HG02610 (cell line): ENCODE measurements around the gene MYO5B.
"Not testable (repeated sequence)": the region's sequence is repeated elsewhere in the genome, so short reads cannot be mapped to it uniquely, and the experiment has no call there.

ENCODE experiments used
- ATAC-seq: cut with Tn5 transposase; IDR thresholded peaks from one replicate; pipeline ENCODE4 v1.9.1; 2021; ENCODE audit warnings: mild to moderate bottlenecking, moderate library complexity; ENCODE audit not compliant: unreplicated experiment

The MYO5B gene

DNA sequence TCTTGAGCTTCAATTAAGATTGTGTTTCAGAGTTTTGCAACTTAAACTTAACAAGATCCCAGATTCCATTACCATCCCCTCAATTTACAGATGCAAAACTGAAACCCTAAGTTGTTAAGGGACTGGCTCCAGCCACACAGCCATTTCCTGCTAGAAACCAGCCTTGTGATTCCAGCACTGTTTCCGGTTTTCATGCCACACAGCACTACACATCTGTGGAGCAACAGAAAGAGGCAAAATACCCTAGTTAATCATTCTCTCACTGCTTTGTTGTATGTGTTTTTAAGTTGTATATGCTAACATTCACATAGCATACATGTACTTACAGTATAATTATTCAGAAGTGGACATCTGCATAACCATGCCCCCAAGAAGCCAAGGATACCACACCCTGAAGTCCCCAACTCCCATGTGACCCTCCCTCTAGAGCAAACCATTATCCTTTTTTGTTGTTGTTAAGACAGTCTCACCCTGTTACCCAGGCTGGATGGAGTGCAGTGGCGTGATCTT, 87.4 kb downstream of the MYO5B start:
- ATAC-seq = no peak

DNA sequence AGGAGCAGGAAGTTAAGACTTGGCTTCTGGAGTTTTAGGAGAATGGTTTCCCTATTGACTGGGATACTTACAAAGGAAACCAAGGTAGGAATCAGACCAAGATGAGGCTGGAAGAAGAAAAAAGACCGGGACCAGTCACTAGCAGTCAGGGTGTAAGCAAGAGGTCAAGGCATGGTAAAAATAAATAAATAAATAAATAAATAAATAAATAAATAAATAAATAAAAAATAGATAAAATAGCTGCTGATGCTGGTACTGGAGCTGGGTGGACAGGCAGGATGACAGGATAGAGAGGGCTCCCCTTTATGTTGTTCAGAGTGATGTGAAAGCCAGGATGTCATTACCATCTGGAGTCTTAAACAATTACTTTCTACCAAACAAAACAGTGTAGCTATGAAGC, 89.9 kb downstream of the MYO5B start:
- ATAC-seq = no peak

DNA sequence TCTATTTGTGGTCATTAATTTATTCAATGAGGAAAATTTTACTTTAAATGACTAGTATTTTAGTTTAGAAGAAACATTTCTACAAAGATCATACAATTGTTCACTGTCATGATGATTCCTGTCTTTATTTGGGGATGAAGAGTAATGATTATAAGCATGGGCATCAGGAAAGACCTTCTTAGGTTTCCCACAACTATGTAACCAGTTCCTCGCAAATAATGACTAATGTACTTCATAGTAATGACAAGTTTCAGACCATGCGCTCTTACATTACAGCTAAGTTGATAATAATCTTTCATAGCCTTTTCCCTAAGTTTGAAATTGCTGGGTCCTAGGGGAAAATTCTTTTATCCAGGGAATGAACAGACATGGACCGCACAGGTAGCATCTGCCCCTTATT, 90.5 kb downstream of the MYO5B start:
- no peak for ATAC-seq

DNA sequence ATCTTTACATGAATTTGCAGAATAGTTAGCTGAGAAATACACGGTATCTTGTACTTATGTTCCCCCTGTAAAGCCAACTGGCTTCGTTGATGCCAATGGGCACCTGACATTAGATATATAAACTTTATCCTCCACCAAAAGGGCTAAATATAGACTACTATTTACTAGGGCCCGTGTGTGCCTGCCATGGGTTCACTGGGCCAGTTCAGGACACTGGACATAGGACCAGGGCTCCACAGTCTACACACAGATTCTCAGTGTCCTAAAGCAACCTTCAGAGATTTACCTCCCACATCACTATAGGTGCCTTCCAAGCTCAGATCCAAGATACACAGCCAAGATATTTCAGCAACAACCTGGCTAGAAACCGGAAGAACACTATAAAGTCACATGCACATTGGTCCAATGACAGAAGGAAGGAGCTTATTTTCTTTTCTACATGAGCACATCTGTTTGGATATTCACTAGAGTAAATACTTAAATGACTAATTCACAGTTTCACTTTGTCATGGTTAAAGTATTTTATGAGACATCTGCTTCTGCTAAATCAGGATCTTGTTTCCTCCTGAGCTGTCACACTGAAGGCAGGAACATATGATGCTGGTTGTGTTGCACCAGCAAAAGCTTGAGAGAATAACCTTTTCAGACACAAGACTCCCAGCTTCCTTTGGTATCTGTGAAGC, 95.1 kb downstream of the MYO5B start:
- peak; percentile 53 for ATAC-seq

DNA sequence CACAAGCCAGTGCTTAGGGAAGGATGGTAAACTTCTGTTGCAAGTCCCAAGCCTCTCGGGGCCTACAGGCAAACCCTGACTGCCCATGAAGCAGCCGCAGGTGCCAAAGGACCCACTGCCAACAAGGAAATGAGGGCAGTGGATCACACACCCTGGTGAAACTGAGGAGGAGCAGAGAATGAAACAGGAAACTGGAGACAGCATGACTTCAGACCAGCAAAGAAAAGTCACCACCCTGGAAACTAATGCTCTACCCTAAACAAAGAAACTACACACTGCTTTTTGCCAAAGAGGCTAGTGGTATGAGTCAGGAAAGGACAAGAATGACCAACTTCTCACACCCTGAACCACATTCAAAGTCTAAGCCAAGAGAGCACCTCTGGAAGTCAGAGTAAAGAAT, 97.2 kb downstream of the MYO5B start:
- peak; percentile 53 for ATAC-seq

DNA sequence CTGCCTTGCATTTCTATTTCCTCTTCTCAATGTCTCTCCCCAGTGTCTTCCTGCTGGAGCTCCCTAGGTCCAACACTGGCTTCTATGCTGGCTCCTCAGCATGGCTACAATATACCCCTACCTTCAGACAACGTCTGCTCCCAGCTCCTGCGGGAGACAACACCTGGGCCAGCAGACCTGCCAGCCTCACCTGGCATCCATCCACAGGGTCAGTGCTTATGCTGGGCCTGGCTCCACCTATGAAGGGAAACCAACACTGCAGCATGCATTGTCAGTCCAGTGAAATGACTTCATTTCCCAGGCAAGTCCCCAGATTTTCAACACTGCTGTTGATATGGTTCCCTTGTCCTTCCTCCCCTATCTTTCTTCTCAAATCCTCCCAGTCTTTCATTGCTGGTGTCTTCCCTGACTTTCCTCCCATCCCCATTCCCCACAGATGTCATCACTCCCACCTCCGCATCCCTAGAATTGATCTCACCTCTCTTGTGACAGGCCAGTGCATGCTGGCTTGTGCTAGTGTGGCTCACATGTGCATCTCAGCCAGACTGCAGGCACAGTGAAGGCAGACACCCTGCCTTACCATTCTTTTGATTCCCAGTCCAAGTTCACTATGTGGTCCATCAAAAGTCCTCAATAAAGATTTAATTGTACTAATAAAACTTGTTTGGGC, 98.0 kb downstream of the MYO5B start:
- ATAC-seq = no peak

DNA sequence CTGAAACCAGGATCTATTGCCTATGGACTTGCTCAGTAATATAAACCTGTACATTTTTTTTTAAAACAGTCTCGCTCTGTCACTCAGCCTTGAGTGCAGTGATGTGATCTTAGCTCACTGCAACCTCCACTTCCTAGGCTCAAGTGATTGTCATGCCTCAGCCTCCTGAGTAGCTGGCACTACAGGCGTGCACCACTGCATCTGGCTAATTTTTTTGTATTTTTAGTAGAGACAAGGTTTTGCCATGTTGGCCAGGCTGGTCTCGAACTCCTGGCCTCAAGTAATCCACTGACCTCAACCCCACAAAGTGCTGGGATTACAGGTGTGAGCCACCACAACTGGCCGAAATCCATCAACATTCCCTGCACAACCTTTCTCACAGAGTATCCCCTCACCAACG, 100.2 kb downstream of the MYO5B start:
- not testable (repeated sequence) for ATAC-seq

DNA sequence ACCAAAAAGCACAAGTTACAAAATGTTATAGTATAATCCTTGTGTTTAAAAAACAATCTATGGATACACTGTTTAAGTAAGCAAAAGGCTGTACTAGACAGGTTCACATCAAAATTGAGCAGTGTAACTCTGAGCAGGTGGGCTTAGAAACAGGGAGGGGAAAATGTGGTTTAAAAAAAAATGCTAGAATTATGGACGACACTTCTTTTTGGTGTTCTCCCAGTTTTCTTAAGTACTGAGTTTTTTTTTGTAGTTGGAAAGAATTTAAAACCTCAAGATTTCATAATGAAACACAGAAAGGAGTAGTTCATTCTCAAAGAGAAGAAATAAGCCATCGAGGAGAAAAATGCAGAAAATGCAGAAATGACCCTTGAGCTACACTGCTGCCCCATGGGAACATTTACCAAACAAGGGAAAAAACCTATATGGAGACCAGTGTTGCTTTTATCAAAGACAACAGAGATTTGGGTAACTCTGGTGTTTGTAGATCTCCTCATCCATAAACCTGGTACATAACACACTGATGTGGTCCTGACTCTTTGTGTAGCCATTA, 100.7 kb downstream of the MYO5B start:
- no peak for ATAC-seq

DNA sequence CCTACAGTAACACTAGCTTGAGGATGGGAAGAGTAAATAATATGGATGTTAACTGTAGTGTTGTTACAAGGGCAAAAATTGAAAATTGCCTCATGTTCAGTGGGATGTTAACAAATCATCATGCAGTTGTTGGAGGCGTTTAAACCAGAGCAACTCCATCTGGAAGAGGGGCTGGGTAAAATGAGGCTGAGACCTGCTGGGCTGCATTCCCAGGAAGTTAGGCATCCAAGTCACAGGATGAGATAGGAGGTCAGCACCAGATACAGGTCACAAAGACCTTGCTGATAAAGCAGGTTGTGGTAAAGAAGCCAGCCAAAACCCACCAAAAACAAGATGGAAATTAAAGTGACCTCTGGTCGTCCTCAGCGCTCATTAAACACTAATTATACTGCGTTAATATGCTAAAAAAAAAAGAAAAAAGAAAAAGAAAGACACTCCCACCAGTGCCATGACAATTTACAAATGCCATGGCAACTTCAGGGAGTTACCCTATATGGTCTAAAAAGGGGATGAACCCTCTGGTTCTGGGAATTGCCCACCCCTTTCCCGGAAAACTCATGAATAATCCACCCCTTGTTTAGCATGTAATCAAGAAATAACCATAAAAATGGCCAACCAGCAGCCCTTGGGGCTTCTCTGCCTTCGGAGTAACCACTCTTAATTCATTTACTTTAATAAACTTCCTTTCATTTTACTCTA, 101.4 kb downstream of the MYO5B start:
- ATAC-seq = no peak

DNA sequence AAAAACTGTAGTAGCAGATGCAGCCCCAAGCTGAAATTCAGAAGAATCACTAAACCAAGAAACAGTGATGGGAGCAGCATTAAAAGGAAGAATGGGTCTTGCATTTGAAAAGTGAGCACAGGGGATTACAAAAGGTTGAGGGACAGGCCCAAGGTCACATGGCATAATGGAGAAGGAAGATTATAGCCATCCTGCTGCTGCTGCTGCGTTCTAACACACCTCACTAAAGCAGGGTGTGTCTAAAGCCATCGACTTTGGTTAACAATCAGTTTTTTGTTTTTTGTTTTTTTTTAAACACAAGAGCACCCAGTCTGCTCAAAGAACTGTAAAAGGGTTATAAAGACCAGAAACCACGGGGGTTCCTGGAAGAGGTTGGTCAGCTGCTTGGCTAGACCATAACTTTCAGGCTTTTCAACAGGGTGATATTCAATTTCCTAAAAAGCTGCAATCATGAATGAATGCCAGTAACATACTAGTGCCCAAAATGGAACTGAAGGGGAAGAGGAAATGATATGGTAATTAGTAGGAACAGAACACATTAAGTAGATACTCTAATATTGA, 102.6 kb downstream of the MYO5B start:
- ATAC-seq = no peak

DNA sequence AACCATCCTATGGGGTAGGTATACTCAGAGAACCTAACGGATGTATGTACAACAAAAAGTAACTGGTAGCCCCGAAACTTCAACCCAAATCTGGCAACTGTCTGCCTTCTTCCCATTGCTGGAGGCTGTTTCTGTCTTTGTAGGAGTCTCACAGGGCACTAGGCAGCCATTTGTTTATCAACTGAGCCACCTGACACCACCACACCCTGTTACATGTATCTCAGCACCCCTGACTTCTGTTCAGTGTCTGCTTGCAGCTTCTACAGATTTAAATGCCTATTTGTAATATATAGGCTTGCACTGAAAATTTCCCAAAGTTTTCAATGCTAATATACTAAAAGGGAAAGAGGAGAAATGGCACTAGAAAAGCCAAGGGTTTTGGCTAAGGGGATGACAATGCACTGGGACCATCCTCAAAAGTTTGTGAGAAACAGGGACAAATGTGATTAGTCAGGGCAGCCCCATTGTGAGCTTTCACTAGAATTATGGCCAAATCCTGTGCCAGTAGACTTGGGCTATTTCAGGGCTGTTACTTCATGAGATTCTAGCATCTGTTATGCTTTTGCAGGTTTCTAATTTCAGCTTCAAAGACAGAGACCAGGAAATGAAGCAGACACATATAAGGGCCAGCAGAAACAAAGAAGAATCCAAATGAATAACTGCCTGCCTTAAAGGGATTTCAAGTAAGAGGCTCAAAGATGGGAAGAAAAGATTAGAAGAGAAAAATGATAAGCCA, 103.3 kb downstream of the MYO5B start:
- ATAC-seq = no peak

DNA sequence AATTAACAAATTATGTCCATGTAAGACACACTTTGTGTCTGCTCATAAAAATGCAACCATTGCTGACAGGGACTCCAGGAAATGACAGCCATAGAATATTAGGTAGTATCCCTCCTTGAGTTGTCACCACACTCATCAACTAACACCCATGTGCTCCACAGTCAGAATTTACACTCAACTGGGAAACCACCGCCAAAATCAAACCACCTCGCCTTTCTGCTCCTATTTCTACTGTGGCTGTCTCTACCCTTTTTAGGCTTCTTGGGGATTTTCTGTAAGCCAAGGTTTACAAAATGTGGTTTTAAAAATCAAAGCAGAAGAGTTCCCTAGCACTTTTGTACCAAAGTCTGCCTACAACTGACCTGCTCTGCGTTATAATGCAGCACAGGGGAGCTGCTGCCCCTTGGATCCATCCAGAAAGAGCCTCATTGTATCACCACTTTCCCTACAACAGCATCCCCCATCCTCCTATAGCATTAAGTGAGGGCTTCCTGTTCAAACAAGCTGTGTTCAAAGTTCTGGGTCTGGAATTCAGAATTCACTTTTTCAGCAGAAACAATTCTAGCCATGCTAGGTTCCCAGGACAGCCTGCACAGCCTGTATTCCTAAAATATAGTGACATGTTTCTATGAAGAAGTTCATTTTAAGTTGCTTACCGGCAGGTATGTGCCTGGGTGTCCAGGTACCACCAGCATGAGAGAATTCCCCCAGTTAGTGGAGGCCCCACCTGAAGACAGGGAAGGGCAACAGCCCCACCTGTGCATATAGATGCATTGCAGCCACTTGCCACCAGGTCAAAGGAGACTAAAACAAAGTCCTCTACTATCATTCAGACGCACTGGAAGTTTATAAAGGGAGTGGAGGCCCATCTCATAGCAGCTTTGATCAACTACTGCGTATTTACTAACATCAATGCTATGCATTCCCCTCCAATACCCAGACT, 104.3 kb downstream of the MYO5B start:
- ATAC-seq = peak; percentile 53

DNA sequence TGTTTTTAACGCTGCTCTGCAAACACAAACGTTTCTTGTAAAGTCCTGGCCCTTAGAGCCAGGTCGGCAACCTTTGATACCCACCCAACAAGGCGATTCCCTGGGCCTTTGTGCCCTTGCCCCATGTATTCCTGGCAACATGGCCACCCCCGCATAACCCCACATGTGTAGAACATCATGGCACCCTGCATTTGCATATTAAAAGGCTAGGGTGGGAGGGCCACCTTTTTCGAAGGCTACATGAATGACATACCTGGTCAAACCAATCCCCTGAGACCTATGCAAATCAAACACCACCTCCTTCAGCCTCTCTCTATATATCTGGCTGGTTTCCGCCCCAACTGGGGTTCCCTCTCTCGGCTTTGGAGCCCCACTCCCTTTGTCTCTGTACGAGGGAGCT, 105.2 kb downstream of the MYO5B start:
- ATAC-seq = no peak

DNA sequence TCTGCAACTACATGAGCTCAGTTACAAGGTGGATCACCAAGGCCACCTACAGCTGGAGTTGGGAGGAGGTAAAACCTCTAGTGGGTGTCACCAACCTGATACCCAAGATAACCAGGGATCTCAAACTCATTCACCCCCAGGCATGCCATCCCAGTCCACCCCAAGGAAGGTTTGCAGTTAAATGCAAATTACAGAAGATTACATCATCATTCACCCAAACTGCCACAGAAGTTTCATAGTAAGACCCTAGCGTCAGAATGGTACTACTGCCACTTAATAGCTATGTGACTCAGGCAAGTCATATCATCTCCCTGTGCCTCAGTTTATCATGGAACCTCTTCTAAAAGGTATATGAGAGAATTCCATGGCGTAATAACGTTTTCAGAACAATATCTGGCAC, 111.2 kb downstream of the MYO5B start:
- ATAC-seq = no peak

DNA sequence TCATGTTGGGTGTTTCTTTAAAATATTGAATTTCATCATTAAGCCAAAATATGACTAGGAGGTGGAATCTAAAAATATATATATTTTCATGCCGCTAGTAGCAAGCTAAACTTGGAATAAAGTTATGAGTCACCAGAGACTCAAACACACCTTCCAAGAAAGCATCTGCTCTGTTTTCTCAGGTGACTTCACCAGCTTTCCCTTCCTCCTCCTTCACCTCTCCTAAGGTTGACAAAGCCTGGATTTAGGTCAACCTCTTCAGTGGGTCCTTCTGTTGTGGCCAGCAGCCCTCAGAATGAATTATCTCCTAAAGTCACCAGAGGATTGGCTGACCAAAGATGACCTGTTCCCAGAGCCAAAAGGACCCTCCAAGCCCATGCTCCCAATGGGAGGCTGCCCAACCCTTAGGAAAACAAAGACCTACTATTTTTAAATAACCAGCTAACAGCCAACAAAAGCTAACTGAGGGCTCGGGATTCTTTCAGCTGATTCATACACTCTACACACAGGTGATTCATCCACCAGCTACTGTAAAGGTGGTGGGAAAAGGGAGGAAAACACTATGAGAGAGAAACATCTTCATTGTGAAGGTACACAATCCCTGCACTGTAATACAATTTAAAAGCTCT, 113.9 kb downstream of the MYO5B start:
- ATAC-seq = no peak

DNA sequence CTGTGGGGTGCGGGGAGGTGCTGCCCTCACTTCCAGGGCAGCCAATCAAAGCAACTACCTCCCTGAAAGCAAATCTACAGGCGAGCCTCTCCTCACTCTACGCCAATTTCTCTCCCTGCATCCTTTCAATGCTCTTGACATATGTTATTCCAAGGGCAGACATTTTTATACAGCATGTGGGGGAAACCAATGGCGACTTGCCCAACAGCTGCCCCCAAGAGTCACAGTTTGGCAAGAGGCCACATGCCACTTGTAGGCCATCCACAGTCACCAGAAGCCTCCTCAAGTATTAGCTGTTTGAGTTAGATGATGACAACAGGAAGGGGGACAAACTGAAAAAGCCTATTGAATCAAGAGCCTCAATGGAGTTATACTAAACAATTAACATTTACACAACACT, 114.6 kb downstream of the MYO5B start:
- no peak for ATAC-seq

DNA sequence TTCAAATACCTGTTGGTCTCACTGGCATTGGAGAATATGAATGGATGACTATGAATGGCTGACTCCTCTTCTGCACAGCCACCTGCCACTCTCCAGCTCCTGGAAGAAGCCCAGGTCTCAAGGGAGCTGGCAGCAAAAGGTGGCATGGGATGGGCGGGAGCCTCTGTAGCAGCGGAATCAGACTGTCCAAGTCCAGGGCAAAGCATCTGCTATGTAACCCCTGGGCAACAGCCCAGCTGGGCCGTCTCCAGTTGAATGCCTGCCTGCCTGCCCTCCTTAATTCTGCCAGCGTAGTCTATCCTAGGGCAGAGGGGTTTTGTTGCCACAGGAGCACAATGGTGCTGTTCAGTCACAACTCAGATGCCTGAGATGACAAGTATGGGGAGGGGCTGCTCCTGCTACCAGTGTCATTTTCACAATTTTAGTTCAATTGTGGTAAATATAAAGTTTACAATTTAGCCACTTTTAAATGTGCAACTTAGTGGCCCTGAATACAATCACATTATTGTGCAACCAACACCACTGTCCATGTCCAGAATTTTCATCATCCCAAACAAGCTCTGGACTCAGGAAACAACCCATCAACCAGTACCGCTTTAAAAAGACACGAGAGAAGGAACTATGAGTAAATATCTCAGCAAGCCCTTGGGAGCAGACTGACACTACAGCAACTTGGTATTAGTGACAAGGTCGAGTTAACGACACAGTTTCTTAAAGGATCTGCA, 115.2 kb downstream of the MYO5B start:
- no peak for ATAC-seq

DNA sequence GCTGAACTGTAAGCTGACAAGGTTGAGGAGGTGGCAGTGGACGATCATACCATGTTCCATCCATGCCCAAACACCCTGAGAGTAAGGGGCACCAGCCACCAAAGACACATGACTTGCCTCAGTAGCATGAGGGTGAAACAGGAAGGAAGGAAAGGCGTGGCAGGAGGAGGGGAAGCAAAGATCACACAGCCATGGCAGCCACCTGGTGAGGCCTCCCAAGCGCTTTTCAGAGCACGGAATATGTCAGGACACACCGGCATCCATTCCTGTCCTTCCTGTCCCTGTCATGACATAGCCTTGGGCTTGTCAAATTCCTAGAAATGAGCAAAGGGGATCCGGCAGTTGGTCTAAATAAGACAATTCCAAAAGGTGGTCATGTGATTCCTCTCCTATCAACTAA, 118.7 kb downstream of the MYO5B start:
- ATAC-seq = no peak

DNA sequence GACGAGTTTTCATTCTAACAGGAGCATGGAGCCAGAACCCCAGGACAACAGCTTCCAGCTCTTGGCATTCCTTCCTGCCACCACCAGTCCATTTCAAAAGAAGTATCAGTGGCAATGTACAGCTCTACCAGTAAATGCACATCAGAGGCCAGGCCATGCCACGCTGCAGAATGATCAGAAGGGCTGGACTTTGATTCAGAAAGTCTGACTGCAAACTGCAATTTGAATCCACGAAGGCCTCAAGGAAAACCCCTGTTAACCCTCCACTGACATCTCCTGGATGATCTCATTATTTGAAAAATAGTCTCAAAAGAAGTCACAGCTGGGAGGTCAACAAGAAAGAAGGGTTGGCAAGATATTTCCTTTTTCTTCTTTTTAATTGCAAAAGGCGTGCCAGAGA, 119.2 kb downstream of the MYO5B start:
- ATAC-seq = no peak
